Psoas muscle (tissue), 8 donors: Measurements from ENCODE around the gene LOXHD1. TPM values are rescaled to one million over a fixed set of nuclear protein-coding genes. Genes with fewer than 3 reads are reported as not detected.

Experiments used
- ATAC-seq, 4 donors: fragments of 200-7000 bp; cut with Tn5 transposase; one replicate each; pipeline ENCODE4 v1.9.1; 2020; ENCODE audit warnings: moderate library complexity in 3 of 4, mild to moderate bottlenecking in 2 of 4
- DNase-seq, 2 donors: peaks; one replicate each; pipeline ENCODE4 v3.0.0-alpha.2; 2020
- H3K27ac ChIP-seq: fragments of 200-600 bp; one replicate; pipeline ENCODE4 v1.8.0; 2022
- H3K27me3 ChIP-seq, 3 donors: fragments of 200-600 bp in 1 of 3; one replicate each; pipeline versions ENCODE4 v1.6.1 to v1.8.0; 2013 to 2022; ENCODE audit warnings: low read length in 2 of 3, mild to moderate bottlenecking in 2 of 3, moderate library complexity in 1 of 3; ENCODE audit not compliant: insufficient read depth in 3 of 3
- H3K36me3 ChIP-seq, 2 donors: fragments of 200-600 bp in 1 of 2; one replicate each; pipeline versions ENCODE4 v1.6.1 to v1.8.0; 2013 to 2022; ENCODE audit warnings: low read depth in 1 of 2, mild to moderate bottlenecking in 1 of 2, moderate library complexity in 1 of 2; ENCODE audit not compliant: insufficient read depth in 1 of 2
- H3K4me1 ChIP-seq: fragments of 200-600 bp; one replicate; pipeline ENCODE4 v1.8.0; 2022
- H3K4me3 ChIP-seq: fragments of 200-600 bp; one replicate; pipeline ENCODE4 v1.8.0; 2022; ENCODE audit warnings: mild to moderate bottlenecking
- H3K9me3 ChIP-seq: fragments of 200-600 bp; one replicate; pipeline ENCODE4 v1.8.0; 2022
- CTCF ChIP-seq: fragments of 200-600 bp; IDR thresholded peaks from one replicate; pipeline ENCODE4 v1.8.0; 2022; ENCODE audit warnings: antibody characterized with exemption
- WGBS, 3 donors: extraction: QIAGEN DNeasy Blood & Tissue Kit; methylation state at CpG; one replicate each; pipeline versions ENCODE4 v1.1.6 to v1.1.7; 2013; 5-methylcytosine and 5-hydroxymethylcytosine counted together
- intact Hi-C, 2 donors: fragments of 100-400 bp; cut with DNase I; formaldehyde crosslinking; loops; one replicate each; pipeline versions ENCODE4 v1.11.0 to v1.14.2; 2022
- polyA plus RNA-seq, 3 donors: library from polyadenylated mRNA; stranded (reverse); fragments of 200-250 nt; gene quantifications; one replicate each; pipeline ENCODE4 v1.2.3, GENCODE V29; 2013
- total RNA-seq, 4 donors: library from RNA; stranded (reverse); fragmentation: NEBNext Ultra II Directional in 2 of 4; extraction: Animal tissue kit (Norgen Biotek cat#: 25700) in 2 of 4; gene quantifications; one replicate each; pipeline versions ENCODE4 v1.2.1 to v1.2.4, GENCODE V29; 2021 to 2023
- donor health status: healthy with polysubstance abuse.
- donor health status: DM: no; HTN: no; CAD: no; lungs with moderate emphysema.
- donor health status: Bipolar disorder and iron deficiency.
- donor health status: healthy.
- donor health status: DM: yes; HTN: yes; CAD: no.
- donor health status: DM: no; HTN: no; CAD: no.
- donor health status: DM: no; HTN: no; CAD: no.
- donor health status: DM: yes; HTN: yes; CAD: no.

The LOXHD1 gene
- total and polyA plus RNA-seq, 7 donors: 0.06 to 0.34 (median 0.12) TPM; not detected in 1

GRCh38 chr18:46680784-46681695 lies 24.0 kb upstream of the LOXHD1 start:
- H3K4me1 ChIP-seq: peaks cover 20% of the 10 kb centered on the region
- no peak for TF ChIP-seq CTCF
- no peak overlapping the region for H3K4me3 ChIP-seq
- intact Hi-C loops: no loop called here
- 59 to 64% (median 59%) methylated on average over 12 of the region's 12 CpGs for WGBS, 3 donors
- ATAC-seq: peak; percentile 72 to 89 (median 83)
- no peaks in the 10 kb centered on the region for H3K9me3 ChIP-seq
- H3K27ac ChIP-seq: peak overlapping the region; percentile 55
- DNase-seq: no peak
- no peaks in the 10 kb centered on the region for H3K36me3 ChIP-seq
- H3K27me3 ChIP-seq: no peaks in the 10 kb centered on the region

GRCh38 chr18:46679846-46680598 lies 23.0 kb upstream of the LOXHD1 start:
- H3K27me3 ChIP-seq: no peaks in the 10 kb centered on the region
- no peaks in the 10 kb centered on the region for H3K36me3 ChIP-seq
- H3K4me3 ChIP-seq: no peak overlapping the region
- intact Hi-C loops: no loop called here
- TF ChIP-seq CTCF: no peak
- no peaks in the 10 kb centered on the region for H3K9me3 ChIP-seq
- DNase-seq (no peak), ATAC-seq (no peak)
- WGBS, 3 donors: 91 to 92% (median 91%) methylated on average over 52 of the region's 52 CpGs
- H3K4me1 ChIP-seq: peaks cover 24% of the 10 kb centered on the region
- H3K27ac ChIP-seq: peak overlapping the region; percentile 55

GRCh38 chr18:46678785-46679399 lies 21.9 kb upstream of the LOXHD1 start:
- ATAC-seq (no peak), DNase-seq (no peak)
- no peaks in the 10 kb centered on the region for H3K36me3 ChIP-seq
- no peak for TF ChIP-seq CTCF
- 69 to 81% (median 78%) methylated on average over 10 of the region's 10 CpGs for WGBS, 3 donors
- H3K4me1 ChIP-seq: peaks cover 24% of the 10 kb centered on the region
- intact Hi-C loops: no loop called here
- no peak overlapping the region for H3K4me3 ChIP-seq
- no peak overlapping the region for H3K27ac ChIP-seq
- no peaks in the 10 kb centered on the region for H3K9me3 ChIP-seq
- H3K27me3 ChIP-seq: no peaks in the 10 kb centered on the region

- Histone ChIP-seq H3K9me3 (no peaks in the 10 kb centered on the region), H3K4me1 (peaks cover 24% of the 10 kb centered on the region), H3K36me3 (no peaks in the 10 kb centered on the region), H3K27ac (no peak overlapping the region), H3K27me3 (no peaks in the 10 kb centered on the region), H3K4me3 (no peak overlapping the region)
- WGBS, 3 donors: 63 to 84% (median 67%) methylated on average over 3 of the region's 3 CpGs
- intact Hi-C loops: no loop called here
- TF ChIP-seq CTCF: no peak
- DNase-seq: no peak
- no peak for ATAC-seq
Measured at GRCh38 chr18:46678041-46678440, 21.0 kb upstream of the LOXHD1 start.
